SK-N-SH (cell line): ENCODE results near the gene CCP110. TPM values are rescaled to one million over a fixed set of nuclear protein-coding genes. Genes with fewer than 3 reads are reported as not detected.

Experiments
- CTCF ChIA-PET: fragments of 300-600, 350-600 bp; formaldehyde crosslinking; extraction: SDS; loops from one replicate; lab custom pipeline; 2021; lab: Yijun Ruan, JAX
- POLR2A ChIA-PET: fragments of 350-600 bp; sonication (Branson Sonifier 250); formaldehyde crosslinking; extraction: SDS; loops from one replicate; lab custom pipeline; 2020; ENCODE audit warnings: antibody characterized with exemption, inconsistent platforms; lab: Yijun Ruan, JAX
- DNase-seq: peaks from one replicate; pipeline ENCODE4 v3.0.0; 2012
- H2AFZ ChIP-seq: fragments of 200-600 bp; sonication (generic); 2 replicates; pipeline ENCODE4 v1.8.1; 2016; ENCODE audit warnings: antibody characterized with exemption, mild to moderate bottlenecking, low read depth
- H3F3A ChIP-seq: fragments of 200-600 bp; sonication (generic); replicated peaks from 2 replicates; pipeline ENCODE3; 2016; ENCODE audit warnings: antibody characterized with exemption, mild to moderate bottlenecking; ENCODE audit not compliant: insufficient read depth
- H3K27ac ChIP-seq, 2 experiments: fragments of 200-500 bp in 1 of 2; fragments of 200-600 bp in 1 of 2; sonication (Bioruptor generic) in 1 of 2; sonication (generic), shearing (Covaris generic) in 1 of 2; 2 replicates each; pipeline versions ENCODE4 v1.5.1 to v1.6.1; 2014 to 2016; ENCODE audit warnings: low read depth in 2 of 2, inconsistent platforms in 1 of 2, low read length in 1 of 2, mild to moderate bottlenecking in 1 of 2, mixed read lengths in 1 of 2
- H3K27me3 ChIP-seq: fragments of 200-600 bp; sonication (generic), shearing (Covaris generic); 2 replicates; pipeline ENCODE4 v1.6.1; 2016; ENCODE audit warnings: mixed run types; ENCODE audit not compliant: insufficient read depth
- H3K36me3 ChIP-seq, 2 experiments: fragments of 200-500 bp in 1 of 2; fragments of 200-600 bp in 1 of 2; sonication (Bioruptor generic) in 1 of 2; sonication (generic) in 1 of 2; replicated peaks in 1 of 2; 2 replicates each; pipeline versions ENCODE3 to v1.5.1; 2014 to 2016; ENCODE audit warnings: low read length in 1 of 2, mild to moderate bottlenecking in 1 of 2; ENCODE audit not compliant: insufficient read depth in 2 of 2, control insufficient read depth in 1 of 2
- H3K4me1 ChIP-seq, 2 experiments: fragments of 200-500 bp in 1 of 2; fragments of 200-600 bp in 1 of 2; sonication (Bioruptor generic) in 1 of 2; sonication (generic), shearing (Covaris generic) in 1 of 2; 2 replicates each; pipeline versions ENCODE4 v1.5.1 to v1.6.1; 2014 to 2016; ENCODE audit warnings: low read depth in 1 of 2, low read length in 1 of 2, mixed run types in 1 of 2; ENCODE audit not compliant: insufficient read depth in 2 of 2, control insufficient read depth in 1 of 2
- H3K4me2 ChIP-seq: fragments of 200-600 bp; sonication (generic), shearing (Covaris generic); 2 replicates; pipeline ENCODE4 v1.6.1; 2017; ENCODE audit warnings: mixed run types
- H3K4me3 ChIP-seq, 2 experiments: fragments of 200-500 bp in 1 of 2; fragments of 200-600 bp in 1 of 2; sonication (Bioruptor generic) in 1 of 2; sonication (generic), shearing (Covaris generic) in 1 of 2; 2 replicates each; pipeline versions ENCODE4 v1.5.1 to v1.8.1; 2014 to 2016; ENCODE audit warnings: low read depth in 2 of 2, inconsistent platforms in 1 of 2, low read length in 1 of 2, mild to moderate bottlenecking in 1 of 2, mixed read lengths in 1 of 2, moderate library complexity in 1 of 2
- H3K79me2 ChIP-seq: fragments of 200-600 bp; sonication (generic); 2 replicates; pipeline ENCODE4 v1.8.1; 2017; ENCODE audit warnings: mild to moderate bottlenecking; ENCODE audit not compliant: insufficient read depth
- H3K9ac ChIP-seq: fragments of 200-600 bp; sonication (generic); 2 replicates; pipeline ENCODE4 v1.6.1; 2017; ENCODE audit warnings: mixed run types
- H3K9me2 ChIP-seq: fragments of 200-600 bp; sonication (generic); 2 replicates; pipeline ENCODE4 v1.6.1; 2017; ENCODE audit warnings: mixed run types
- H3K9me3 ChIP-seq: fragments of 200-600 bp; sonication (generic); 2 replicates; pipeline ENCODE4 v1.6.1; 2017; ENCODE audit warnings: mixed run types, mild to moderate bottlenecking, moderate library complexity
- H4K20me1 ChIP-seq: fragments of 200-600 bp; sonication (generic); 2 replicates; pipeline ENCODE4 v1.6.1; 2017; ENCODE audit warnings: mild to moderate bottlenecking, mixed run types; ENCODE audit not compliant: insufficient read depth
- EP300 ChIP-seq, 2 experiments: IDR thresholded peaks; 2 replicates each; pipeline versions ENCODE4 v1.4.0 to v1.6.1; 2012; ENCODE audit warnings: borderline replicate concordance in 1 of 2, low read depth in 1 of 2, low read length in 1 of 2
- FOSL2 ChIP-seq: IDR thresholded peaks from 2 replicates; pipeline ENCODE4 v1.4.0; 2012; ENCODE audit warnings: low read depth, mild to moderate bottlenecking, moderate library complexity, borderline replicate concordance
- FOXJ3 ChIP-seq: sonication (generic); formaldehyde crosslinking; IDR thresholded peaks from 2 replicates; pipeline ENCODE4 v1.5.1; 2020; ENCODE audit warnings: mild to moderate bottlenecking, missing genetic modification reagents
- FOXM1 ChIP-seq: IDR thresholded peaks from 2 replicates; pipeline ENCODE4 v1.4.0; 2012; ENCODE audit warnings: low read depth, mild to moderate bottlenecking
- GABPA ChIP-seq: IDR thresholded peaks from 2 replicates; pipeline ENCODE4 v1.4.0; 2012; ENCODE audit warnings: low read depth, mild to moderate bottlenecking
- GATA2 ChIP-seq: sonication (generic); formaldehyde crosslinking; IDR thresholded peaks from 2 replicates; pipeline ENCODE4 v1.5.0; 2020; ENCODE audit warnings: mild to moderate bottlenecking, missing genetic modification reagents
- IRF3 ChIP-seq: fragments of 150-350 bp; IDR thresholded peaks from 2 replicates; pipeline ENCODE4 v1.6.1; 2016; ENCODE audit warnings: mild to moderate bottlenecking, low read depth, low read length
- JUND ChIP-seq: IDR thresholded peaks from 2 replicates; pipeline ENCODE4 v1.4.0; 2012
- MAX ChIP-seq: IDR thresholded peaks from 2 replicates; pipeline ENCODE4 v1.4.0; 2012; ENCODE audit warnings: low read depth
- MEF2A ChIP-seq: IDR thresholded peaks from 2 replicates; pipeline ENCODE4 v1.4.0; 2012; ENCODE audit warnings: low read depth, borderline replicate concordance
- MXI1 ChIP-seq: IDR thresholded peaks from 2 replicates; pipeline ENCODE4 v1.6.1; 2012; ENCODE audit warnings: mild to moderate bottlenecking, low read depth, low read length, improper control_type of control experiment
- NFIC ChIP-seq: IDR thresholded peaks from 2 replicates; pipeline ENCODE4 v1.4.0; 2012; ENCODE audit warnings: borderline replicate concordance
- NRF1 ChIP-seq: IDR thresholded peaks from 2 replicates; pipeline ENCODE4 v1.6.1; 2012; ENCODE audit warnings: low read depth, mild to moderate bottlenecking, low read length
- POLR2AphosphoS5 ChIP-seq: IDR thresholded peaks from 2 replicates; pipeline ENCODE4 v1.6.1; 2012; ENCODE audit warnings: low read depth, low read length
- RAD21 ChIP-seq: IDR thresholded peaks from 2 replicates; pipeline ENCODE4 v1.6.1; 2012; ENCODE audit warnings: mild to moderate bottlenecking, low read length
- RCOR1 ChIP-seq: fragments of 150-350 bp; IDR thresholded peaks from 2 replicates; pipeline ENCODE4 v1.6.1; 2017; ENCODE audit warnings: antibody characterized with exemption, low read length
- SIN3A ChIP-seq: IDR thresholded peaks from 2 replicates; pipeline ENCODE4 v1.6.1; 2012; ENCODE audit warnings: low read depth, mild to moderate bottlenecking, low read length, moderate library complexity, borderline replicate concordance
- TAF1 ChIP-seq: IDR thresholded peaks from 2 replicates; pipeline ENCODE4 v1.6.1; 2012; ENCODE audit warnings: low read depth, mild to moderate bottlenecking, low read length, moderate library complexity, borderline replicate concordance
- TCF12 ChIP-seq: IDR thresholded peaks from 2 replicates; pipeline ENCODE4 v1.4.0; 2012
- TEAD4 ChIP-seq: IDR thresholded peaks from 2 replicates; pipeline ENCODE4 v1.4.0; 2012; ENCODE audit warnings: mild to moderate bottlenecking, borderline replicate concordance; ENCODE audit not compliant: insufficient read depth
- YY1 ChIP-seq: IDR thresholded peaks from 2 replicates; pipeline ENCODE4 v1.4.0; 2012; ENCODE audit warnings: low read depth, mild to moderate bottlenecking
- WGBS: methylation state at CpG from one replicate; pipeline ENCODE4 v1.1.6; 2017; ENCODE audit warnings: low lambda C conversion rate; 5-methylcytosine and 5-hydroxymethylcytosine counted together
- polyA plus RNA-seq, 3 experiments: library from polyadenylated mRNA; depleted of rRNA; stranded (reverse); fragments of >200 nt; gene quantifications; 2 replicates each; pipeline ENCODE4 v1.2.3, GENCODE V29; 2012
- TF ChIP-seq, protein P1 (sequence below): fragments of 200-600 bp; sonication (generic); IDR thresholded peaks from 2 replicates; pipeline ENCODE4 v1.6.1; 2017; ENCODE audit warnings: antibody characterized with exemption, mild to moderate bottlenecking, moderate library complexity
- TF ChIP-seq, protein P2 (sequence below): IDR thresholded peaks from 2 replicates; pipeline ENCODE4; 2012
- TF ChIP-seq, protein P3 (sequence below): IDR thresholded peaks from 2 replicates; pipeline ENCODE4 v1.4.0; 2012; ENCODE audit warnings: low read depth, borderline replicate concordance
- TF ChIP-seq, protein P4 (sequence below): fragments of 150-350 bp; IDR thresholded peaks from 2 replicates; pipeline ENCODE4 v1.6.1; 2017; ENCODE audit warnings: antibody characterized with exemption, low read length, low read depth, borderline replicate concordance

CCP110 gene
- polyA plus RNA-seq, 1 of the 3 experiments (the other 2 are of a cell fraction), result 5.4 TPM

DNA sequence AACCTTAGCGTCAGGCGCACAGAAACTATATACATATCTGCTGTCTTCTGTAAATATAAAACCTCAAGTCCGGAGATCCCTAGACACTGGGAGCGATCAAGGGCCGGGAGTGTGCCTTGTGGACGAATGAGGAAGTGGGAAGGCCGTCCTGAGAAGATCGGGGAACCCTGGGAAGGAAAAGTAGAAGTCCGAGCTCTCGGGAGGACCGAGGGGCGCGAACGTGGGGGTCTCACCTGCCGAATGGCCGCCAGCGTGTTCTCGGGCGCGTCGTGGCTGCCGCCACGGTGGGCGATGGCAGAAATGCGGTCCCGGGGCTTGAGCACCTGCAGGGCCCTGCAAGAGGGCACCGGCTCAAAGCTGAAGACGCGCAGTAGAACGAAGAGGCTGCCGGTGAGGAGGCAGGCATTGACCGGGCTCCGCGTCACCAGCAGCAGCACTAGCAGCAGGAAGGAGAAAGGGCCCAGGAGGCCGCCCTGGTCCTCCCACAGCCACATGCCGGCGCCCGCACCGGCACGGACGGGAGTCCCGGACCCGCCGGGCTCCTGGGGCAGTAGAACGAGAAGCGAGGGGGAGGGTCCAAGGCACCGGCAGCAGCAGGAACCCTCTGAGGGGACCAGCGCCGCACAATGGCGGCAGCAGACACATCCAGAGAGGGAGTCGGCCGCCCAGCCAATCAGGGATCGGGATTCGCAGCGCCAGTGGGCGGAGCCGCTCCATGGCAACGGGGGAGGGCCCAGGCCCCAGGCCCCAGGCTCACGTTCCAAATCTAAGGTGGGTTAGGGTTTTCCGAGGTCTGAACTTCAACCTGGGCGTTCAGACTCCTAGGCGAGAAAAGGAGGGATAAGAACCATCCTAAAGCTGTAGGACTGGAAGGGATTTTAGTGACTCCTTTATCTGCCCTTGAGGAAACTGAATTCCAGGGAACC, 2.0 kb upstream of the CCP110 start, which contains the start of gene GDE1:
GDE1 (minus strand) TSS at position 628 of the 926 bp plus-strand sequence; CDS start at position 494, 134 bp downstream.
- peaks cover 5 to 7% of the 10 kb centered on the region in 2 experiments for H3K36me3 ChIP-seq
- peak within 1 kb of the TSS; percentile 71 to 83 for H3K27ac ChIP-seq
- POLR2A ChIA-PET, result interaction anchor here (1.2 to 1.4 kb wide), 2 partner anchors 34 to 139 kb away, joined by 4 to 6 read pairs; partner anchors contain the start of gene VPS35L
- H3K27me3 ChIP-seq, result no peaks in the 10 kb centered on the region
- CTCF ChIA-PET, result interaction anchor here (0.9 to 1.0 kb wide), 3 partner anchors 34 to 363 kb away, joined by 3 read pairs; partner anchors contain the start of genes GPRC5B and VPS35L
- H3K4me3 ChIP-seq, result peak within 1 kb of the TSS; percentile 89 to 94
- peaks cover 64% of the 10 kb centered on the region for H3K79me2 ChIP-seq
- H4K20me1 ChIP-seq, result no peaks in the 10 kb centered on the region
- H3F3A ChIP-seq, result peaks cover 7% of the 10 kb centered on the region
- H3K9me2 ChIP-seq, result no peaks in the 10 kb centered on the region
- H3K4me1 ChIP-seq, result peaks cover 8 to 21% of the 10 kb centered on the region in 2 experiments; a peak in 3 of 4 replicates
- peak within 1 kb of the TSS; percentile 74 for H3K9ac ChIP-seq
- peak; percentile 95 for DNase-seq
- H3K4me2 ChIP-seq, result peak within 1 kb of the TSS; percentile 92
- no peaks in the 10 kb centered on the region for H3K9me3 ChIP-seq
- peak within 1 kb of the TSS; percentile 88 for H2AFZ ChIP-seq
- WGBS, result 1% methylated on average over 38 of the region's 62 CpGs
- TF ChIP-seq GATA2 (no peak), IRF3 (0 out of 2 replicates have a peak, but pooled peaks have one; percentile 6), NRF1 (no peak), JUND (no peak; the same call in 1 of the 2 replicates), TCF12 (no peak), POLR2AphosphoS5 (peak; percentile 92), YY1 (peak; percentile 86), SIN3A (peak; percentile 16; the same call in 1 of the 2 replicates), FOXM1 (no peak), FOXJ3 (CRISPR knock-in tag) (no peak), MAX (0 out of 2 replicates have a peak, but pooled peaks have one; percentile 14), RCOR1 (no peak), TEAD4 (no peak), RAD21 (peak; percentile 16; the same call in 1 of the 2 replicates), MXI1 (peak; percentile 79), NFIC (no peak), MEF2A (no peak), TAF1 (peak; percentile 86), FOSL2 (no peak), GABPA (no peak; the same call in 1 of the 2 replicates), EP300 (IDR thresholded peaks at IDR 0.05; ENCODE audit: borderline replicate concordance in 1 of 2, low read depth in 1 of 2, low read length in 1 of 2) (no peak)
- TF ChIP-seq, protein P1, sequence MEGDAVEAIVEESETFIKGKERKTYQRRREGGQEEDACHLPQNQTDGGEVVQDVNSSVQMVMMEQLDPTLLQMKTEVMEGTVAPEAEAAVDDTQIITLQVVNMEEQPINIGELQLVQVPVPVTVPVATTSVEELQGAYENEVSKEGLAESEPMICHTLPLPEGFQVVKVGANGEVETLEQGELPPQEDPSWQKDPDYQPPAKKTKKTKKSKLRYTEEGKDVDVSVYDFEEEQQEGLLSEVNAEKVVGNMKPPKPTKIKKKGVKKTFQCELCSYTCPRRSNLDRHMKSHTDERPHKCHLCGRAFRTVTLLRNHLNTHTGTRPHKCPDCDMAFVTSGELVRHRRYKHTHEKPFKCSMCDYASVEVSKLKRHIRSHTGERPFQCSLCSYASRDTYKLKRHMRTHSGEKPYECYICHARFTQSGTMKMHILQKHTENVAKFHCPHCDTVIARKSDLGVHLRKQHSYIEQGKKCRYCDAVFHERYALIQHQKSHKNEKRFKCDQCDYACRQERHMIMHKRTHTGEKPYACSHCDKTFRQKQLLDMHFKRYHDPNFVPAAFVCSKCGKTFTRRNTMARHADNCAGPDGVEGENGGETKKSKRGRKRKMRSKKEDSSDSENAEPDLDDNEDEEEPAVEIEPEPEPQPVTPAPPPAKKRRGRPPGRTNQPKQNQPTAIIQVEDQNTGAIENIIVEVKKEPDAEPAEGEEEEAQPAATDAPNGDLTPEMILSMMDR, result peak; percentile 47
- TF ChIP-seq, protein P2, sequence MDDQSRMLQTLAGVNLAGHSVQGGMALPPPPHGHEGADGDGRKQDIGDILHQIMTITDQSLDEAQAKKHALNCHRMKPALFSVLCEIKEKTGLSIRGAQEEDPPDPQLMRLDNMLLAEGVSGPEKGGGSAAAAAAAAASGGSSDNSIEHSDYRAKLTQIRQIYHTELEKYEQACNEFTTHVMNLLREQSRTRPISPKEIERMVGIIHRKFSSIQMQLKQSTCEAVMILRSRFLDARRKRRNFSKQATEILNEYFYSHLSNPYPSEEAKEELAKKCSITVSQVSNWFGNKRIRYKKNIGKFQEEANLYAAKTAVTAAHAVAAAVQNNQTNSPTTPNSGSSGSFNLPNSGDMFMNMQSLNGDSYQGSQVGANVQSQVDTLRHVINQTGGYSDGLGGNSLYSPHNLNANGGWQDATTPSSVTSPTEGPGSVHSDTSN, result no peak
- TF ChIP-seq, protein P3, sequence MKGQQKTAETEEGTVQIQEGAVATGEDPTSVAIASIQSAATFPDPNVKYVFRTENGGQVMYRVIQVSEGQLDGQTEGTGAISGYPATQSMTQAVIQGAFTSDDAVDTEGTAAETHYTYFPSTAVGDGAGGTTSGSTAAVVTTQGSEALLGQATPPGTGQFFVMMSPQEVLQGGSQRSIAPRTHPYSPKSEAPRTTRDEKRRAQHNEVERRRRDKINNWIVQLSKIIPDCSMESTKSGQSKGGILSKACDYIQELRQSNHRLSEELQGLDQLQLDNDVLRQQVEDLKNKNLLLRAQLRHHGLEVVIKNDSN, result no peak
- TF ChIP-seq, protein P4, sequence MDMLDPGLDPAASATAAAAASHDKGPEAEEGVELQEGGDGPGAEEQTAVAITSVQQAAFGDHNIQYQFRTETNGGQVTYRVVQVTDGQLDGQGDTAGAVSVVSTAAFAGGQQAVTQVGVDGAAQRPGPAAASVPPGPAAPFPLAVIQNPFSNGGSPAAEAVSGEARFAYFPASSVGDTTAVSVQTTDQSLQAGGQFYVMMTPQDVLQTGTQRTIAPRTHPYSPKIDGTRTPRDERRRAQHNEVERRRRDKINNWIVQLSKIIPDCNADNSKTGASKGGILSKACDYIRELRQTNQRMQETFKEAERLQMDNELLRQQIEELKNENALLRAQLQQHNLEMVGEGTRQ, result no peak
